Progenitor cell of endocrine pancreas (in vitro differentiated cells): ENCODE data around the gene CEACAM3. TPM values are rescaled to one million over a fixed set of nuclear protein-coding genes. Genes with fewer than 3 reads are reported as not detected.

Experiments
- DNase-seq: peaks from one replicate; pipeline ENCODE4 v3.0.0; 2021; ENCODE audit warnings: low spot score; ENCODE audit not compliant: unreplicated experiment
- H3K27ac Mint-ChIP-seq: 2 replicates; pipeline ENCODE4 v1.8.0; 2021; ENCODE audit warnings: mild to moderate bottlenecking, moderate library complexity, mixed read lengths
- H3K27me3 Mint-ChIP-seq: 2 replicates; pipeline ENCODE4 v1.8.0; 2021; ENCODE audit warnings: mixed read lengths
- H3K36me3 Mint-ChIP-seq: 2 replicates; pipeline ENCODE4 v1.8.0; 2022; ENCODE audit warnings: mixed read lengths; ENCODE audit not compliant: insufficient read depth
- H3K4me1 Mint-ChIP-seq: 2 replicates; pipeline ENCODE4 v1.8.0; 2021; ENCODE audit warnings: low read depth, mixed read lengths
- H3K4me3 Mint-ChIP-seq: 2 replicates; pipeline ENCODE4 v1.8.0; 2021; ENCODE audit warnings: low read depth, mild to moderate bottlenecking, moderate library complexity, mixed read lengths
- H3K9me3 Mint-ChIP-seq: 2 replicates; pipeline ENCODE4 v1.8.0; 2021; ENCODE audit warnings: low read depth, mixed read lengths
- total RNA-seq: library from RNA; stranded (reverse); gene quantifications from 2 replicates; pipeline ENCODE4 v1.2.1, GENCODE V29; 2021
- TF ChIP-seq, protein P1 (sequence below): fragments of 200-600 bp; sonication (generic); IDR thresholded peaks from one replicate; pipeline ENCODE4 v1.5.0; 2021; ENCODE audit warnings: antibody characterized with exemption, mild to moderate bottlenecking; ENCODE audit not compliant: unreplicated experiment

The CEACAM3 gene
- total RNA-seq, 1 donor from 2014 or later, result not detected

DNA sequence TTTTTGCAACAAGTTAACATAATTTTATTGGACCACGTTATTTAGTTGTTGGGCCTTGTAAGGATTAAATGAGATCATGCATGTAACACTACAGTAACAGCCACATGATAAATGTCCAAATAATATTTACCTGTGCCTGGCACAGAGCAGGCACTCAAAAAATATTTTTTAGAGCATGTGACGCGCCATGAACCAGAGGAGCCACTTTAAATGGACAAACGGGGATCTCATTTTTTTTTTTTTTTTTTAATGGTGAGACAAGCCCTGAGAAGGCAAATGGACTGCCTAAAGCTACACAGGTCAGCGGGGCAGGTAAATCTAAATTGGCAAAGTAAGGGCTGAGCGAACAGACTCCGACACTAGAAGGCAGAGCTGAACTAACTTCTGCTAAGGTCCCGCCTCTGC, 62.8 kb downstream of the CEACAM3 start:
- no peak for DNase-seq
- Mint-ChIP-seq H3K27me3 (peaks cover 22% of the 10 kb centered on the region), H3K9me3 (no peaks in the 10 kb centered on the region), H3K36me3 (peaks cover 25% of the 10 kb centered on the region), H3K4me3 (peak overlapping the region; percentile 87), H3K27ac (peak overlapping the region; percentile 99), H3K4me1 (peaks cover 29% of the 10 kb centered on the region)
- TF ChIP-seq, protein P1, sequence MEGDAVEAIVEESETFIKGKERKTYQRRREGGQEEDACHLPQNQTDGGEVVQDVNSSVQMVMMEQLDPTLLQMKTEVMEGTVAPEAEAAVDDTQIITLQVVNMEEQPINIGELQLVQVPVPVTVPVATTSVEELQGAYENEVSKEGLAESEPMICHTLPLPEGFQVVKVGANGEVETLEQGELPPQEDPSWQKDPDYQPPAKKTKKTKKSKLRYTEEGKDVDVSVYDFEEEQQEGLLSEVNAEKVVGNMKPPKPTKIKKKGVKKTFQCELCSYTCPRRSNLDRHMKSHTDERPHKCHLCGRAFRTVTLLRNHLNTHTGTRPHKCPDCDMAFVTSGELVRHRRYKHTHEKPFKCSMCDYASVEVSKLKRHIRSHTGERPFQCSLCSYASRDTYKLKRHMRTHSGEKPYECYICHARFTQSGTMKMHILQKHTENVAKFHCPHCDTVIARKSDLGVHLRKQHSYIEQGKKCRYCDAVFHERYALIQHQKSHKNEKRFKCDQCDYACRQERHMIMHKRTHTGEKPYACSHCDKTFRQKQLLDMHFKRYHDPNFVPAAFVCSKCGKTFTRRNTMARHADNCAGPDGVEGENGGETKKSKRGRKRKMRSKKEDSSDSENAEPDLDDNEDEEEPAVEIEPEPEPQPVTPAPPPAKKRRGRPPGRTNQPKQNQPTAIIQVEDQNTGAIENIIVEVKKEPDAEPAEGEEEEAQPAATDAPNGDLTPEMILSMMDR, result no peak

DNA sequence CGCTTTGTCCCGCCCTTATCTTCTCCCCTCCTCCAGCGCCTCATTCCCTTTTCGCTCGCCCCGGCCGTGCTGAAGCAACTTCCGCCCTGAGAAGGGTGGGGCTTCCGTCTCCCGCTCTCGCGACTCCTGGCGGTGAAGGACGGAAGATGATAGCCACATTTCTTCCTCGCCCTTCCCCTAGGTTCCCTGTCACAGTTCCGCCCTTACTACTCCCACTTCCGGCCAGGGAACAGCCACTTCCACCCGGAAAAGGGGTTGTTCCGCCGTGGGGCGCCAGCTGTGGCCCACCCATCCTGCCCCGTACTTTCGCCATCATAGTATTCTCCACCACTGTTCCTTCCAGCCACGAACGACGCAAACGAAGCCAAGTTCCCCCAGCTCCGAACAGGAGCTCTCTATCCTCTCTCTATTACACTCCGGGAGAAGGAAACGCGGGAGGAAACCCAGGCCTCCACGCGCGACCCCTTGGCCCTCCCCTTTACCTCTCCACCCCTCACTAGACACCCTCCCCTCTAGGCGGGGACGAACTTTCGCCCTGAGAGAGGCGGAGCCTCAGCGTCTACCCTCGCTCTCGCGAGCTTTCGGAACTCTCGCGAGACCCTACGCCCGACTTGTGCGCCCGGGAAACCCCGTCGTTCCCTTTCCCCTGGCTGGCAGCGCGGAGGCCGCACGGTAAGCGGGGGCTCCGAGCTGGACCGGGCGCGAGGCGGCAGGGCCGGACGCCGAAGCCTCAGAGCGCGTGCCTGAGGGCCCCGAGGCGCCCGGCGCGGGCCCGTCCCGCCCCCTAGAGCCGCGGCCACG, 63.4 kb downstream of the CEACAM3 start, which contains the start of gene RPS19:
Gene RPS19 (plus strand): TSS at position 638 of the 801 bp plus-strand sequence. CDS start 520 bp downstream, outside the sequence.
- peaks cover 29% of the 10 kb centered on the region for H3K4me1 Mint-ChIP-seq
- H3K4me3 Mint-ChIP-seq, result peak within 1 kb of the TSS; percentile 87
- TF ChIP-seq, protein P1, result peak; percentile 68
- H3K27me3 Mint-ChIP-seq, result peaks cover 16% of the 10 kb centered on the region
- DNase-seq, result peak; percentile 96
- H3K36me3 Mint-ChIP-seq, result peaks cover 30% of the 10 kb centered on the region
- H3K27ac Mint-ChIP-seq, result peak within 1 kb of the TSS; percentile 99
- no peaks in the 10 kb centered on the region for H3K9me3 Mint-ChIP-seq

DNA sequence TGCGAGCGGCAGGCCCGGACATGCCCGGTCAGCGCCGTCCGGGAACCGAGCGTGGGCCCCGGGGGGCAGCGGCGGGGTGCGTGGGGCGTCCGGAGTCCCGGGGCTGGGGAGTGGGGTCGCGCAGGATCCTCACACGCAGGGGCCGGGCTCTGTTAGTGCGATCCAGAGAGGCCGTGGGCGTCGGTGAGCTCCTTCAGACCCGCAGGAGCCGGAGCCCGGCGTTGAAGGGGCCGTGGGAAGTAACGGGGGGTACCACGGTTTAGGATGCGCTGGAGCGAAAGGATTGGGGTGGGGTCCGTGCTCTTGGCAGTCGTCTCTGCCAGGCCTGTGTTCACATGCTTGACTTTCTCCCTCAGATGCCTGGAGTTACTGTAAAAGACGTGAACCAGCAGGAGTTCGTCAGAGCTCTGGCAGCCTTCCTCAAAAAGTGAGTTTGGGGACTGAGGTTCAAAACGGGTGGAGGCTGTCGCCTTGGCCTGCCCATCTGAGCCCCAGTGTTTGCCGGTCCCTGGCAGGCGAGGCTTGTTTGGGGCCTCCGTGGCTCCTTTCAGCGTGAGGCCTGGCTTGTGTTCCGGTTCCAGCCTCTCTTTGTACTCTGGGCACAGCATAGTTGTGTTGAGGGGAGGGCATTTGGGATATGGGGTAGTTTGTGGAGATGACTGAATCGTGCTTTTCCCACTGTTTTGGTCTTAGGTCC, 64.2 kb downstream of the CEACAM3 start:
- no peaks in the 10 kb centered on the region for H3K9me3 Mint-ChIP-seq
- peak overlapping the region; percentile 95 for H3K27ac Mint-ChIP-seq
- no peak for DNase-seq
- H3K4me3 Mint-ChIP-seq, result peak overlapping the region; percentile 87
- TF ChIP-seq, protein P1, result no peak
- H3K27me3 Mint-ChIP-seq, result peaks cover 9% of the 10 kb centered on the region
- peaks cover 32% of the 10 kb centered on the region for H3K36me3 Mint-ChIP-seq
- H3K4me1 Mint-ChIP-seq, result peaks cover 29% of the 10 kb centered on the region

Other genes starting within 250 kb of the CEACAM3 start
- gene CEACAM21, start 220.4 kb upstream of the CEACAM3 start, total RNA-seq, result not detected in 2 replicates
- not detected in 2 replicates for gene CEACAM4, start 169.5 kb upstream of the CEACAM3 start, total RNA-seq
- not detected in 2 replicates for gene CEACAM7, start 108.3 kb upstream of the CEACAM3 start, total RNA-seq
- not detected in 2 replicates for gene CEACAM5, start 88.0 kb upstream of the CEACAM3 start, total RNA-seq
- 0.19 and 0.31 TPM in 2 replicates for gene CEACAM6, start 41.1 kb upstream of the CEACAM3 start, total RNA-seq
- not detected in 2 replicates for gene LYPD4, start 48.1 kb downstream of the CEACAM3 start, total RNA-seq
- gene DMRTC2, start 48.5 kb downstream of the CEACAM3 start, total RNA-seq, result not detected in 2 replicates
- gene RPS19, start 63.7 kb downstream of the CEACAM3 start, total RNA-seq, result 2,232 and 2,439 TPM in 2 replicates
- gene CD79A, start 80.7 kb downstream of the CEACAM3 start, total RNA-seq, result 0.36 and 0.78 TPM in 2 replicates
- 109 and 112 TPM in 2 replicates for gene ARHGEF1, start 86.6 kb downstream of the CEACAM3 start, total RNA-seq
- 0.84 and 1.2 TPM in 2 replicates for gene ERFL, start 131.9 kb downstream of the CEACAM3 start, total RNA-seq
- gene RABAC1, start 162.7 kb downstream of the CEACAM3 start, total RNA-seq, result 86.6 and 87.7 TPM in 2 replicates
- gene ATP1A3, start 197.6 kb downstream of the CEACAM3 start, total RNA-seq, result 0.29 TPM in 2 replicates